ENCODE results near the gene RAP2B.
"Not testable (repeated sequence)": the region's sequence is repeated elsewhere in the genome, so short reads cannot be mapped to it uniquely, and the experiment has no call there.

RAP2B gene

DNA sequence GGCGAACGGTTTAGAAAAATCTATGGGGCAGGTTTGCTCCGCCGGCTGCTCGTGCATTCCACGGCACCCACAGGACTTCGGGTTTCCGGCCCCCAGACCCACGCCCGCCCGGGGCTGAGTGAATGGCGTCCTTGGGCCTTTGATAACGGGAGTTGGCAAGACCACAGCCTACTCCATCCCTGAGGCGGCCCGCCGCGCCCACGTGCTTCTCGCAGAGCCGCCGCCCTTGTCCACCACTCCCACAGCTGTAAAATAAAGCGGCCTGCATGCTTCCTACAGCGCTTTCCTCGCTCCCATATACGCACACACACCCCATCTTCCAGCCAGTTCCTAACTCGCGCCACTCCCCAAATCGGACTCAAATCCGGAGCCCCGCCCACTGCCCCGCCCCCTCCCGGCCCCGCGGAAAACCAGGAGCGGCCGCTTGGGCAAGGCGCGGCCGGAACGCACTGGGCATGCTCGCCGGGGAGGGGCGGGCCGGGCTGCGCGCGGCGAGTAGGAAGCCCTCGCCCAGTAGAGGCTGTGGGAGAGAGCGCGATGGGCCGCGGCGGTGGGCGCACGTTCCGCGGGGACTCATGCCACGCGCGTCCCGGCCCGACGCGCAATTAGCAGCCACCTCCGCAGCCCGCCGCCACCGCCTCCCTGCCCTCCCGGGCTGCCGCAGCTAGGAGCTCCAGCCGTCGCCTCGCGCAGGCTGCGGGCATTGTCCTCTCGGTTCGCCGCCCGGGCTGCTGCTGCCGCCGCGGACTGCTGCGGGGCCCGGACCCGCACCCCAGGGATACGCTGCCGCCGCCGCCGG, at the start of gene RAP2B:
Gene RAP2B (plus strand): TSS at position 513 of the 799 bp plus-strand sequence. CDS start 468 bp downstream, outside the sequence.
- H3F3A ChIP-seq (ENCODE audit: low read depth), result peaks cover 6% of the 10 kb centered on the region; the same call in 1 of the 2 replicates
- TF ChIP-seq EZH2phosphoT487 (IDR thresholded peaks at IDR 0.05; ENCODE audit: borderline replicate concordance), result no peak
- TF ChIP-seq, protein P1, sequence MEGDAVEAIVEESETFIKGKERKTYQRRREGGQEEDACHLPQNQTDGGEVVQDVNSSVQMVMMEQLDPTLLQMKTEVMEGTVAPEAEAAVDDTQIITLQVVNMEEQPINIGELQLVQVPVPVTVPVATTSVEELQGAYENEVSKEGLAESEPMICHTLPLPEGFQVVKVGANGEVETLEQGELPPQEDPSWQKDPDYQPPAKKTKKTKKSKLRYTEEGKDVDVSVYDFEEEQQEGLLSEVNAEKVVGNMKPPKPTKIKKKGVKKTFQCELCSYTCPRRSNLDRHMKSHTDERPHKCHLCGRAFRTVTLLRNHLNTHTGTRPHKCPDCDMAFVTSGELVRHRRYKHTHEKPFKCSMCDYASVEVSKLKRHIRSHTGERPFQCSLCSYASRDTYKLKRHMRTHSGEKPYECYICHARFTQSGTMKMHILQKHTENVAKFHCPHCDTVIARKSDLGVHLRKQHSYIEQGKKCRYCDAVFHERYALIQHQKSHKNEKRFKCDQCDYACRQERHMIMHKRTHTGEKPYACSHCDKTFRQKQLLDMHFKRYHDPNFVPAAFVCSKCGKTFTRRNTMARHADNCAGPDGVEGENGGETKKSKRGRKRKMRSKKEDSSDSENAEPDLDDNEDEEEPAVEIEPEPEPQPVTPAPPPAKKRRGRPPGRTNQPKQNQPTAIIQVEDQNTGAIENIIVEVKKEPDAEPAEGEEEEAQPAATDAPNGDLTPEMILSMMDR (conservative IDR thresholded peaks at IDR 0.05; ENCODE audit: low read length), result no peak
- peak within 1 kb of the TSS; percentile 86 for H2AFZ ChIP-seq (ENCODE audit: low read length)
- no peaks in the 10 kb centered on the region for H3K9me2 ChIP-seq (replicated peaks; ENCODE audit: low read depth, low read length)
- H3K9me3 ChIP-seq (ENCODE audit: insufficient read depth, low read depth, low read length), result no peaks in the 10 kb centered on the region
- H3K4me3 ChIP-seq (ENCODE audit: low read length, poor library complexity, severe bottlenecking), result peak within 1 kb of the TSS; percentile 92
- no peaks in the 10 kb centered on the region for H3K27me3 ChIP-seq (ENCODE audit: insufficient read depth, low read length, poor library complexity, severe bottlenecking)
- peaks cover 36% of the 10 kb centered on the region for H4K20me1 ChIP-seq (ENCODE audit: insufficient read depth, low read length, poor library complexity, severe bottlenecking)
- H3K36me3 ChIP-seq (ENCODE audit: insufficient read depth, low read length), result no peaks in the 10 kb centered on the region
- peak within 1 kb of the TSS; percentile 84 for H3K4me2 ChIP-seq (ENCODE audit: low read depth, low read length, poor library complexity, severe bottlenecking)
- peak within 1 kb of the TSS; percentile 98 for H3K9ac ChIP-seq (ENCODE audit: low read depth, low read length, poor library complexity, severe bottlenecking)
- peaks cover 32% of the 10 kb centered on the region for H3K4me1 ChIP-seq (ENCODE audit: insufficient read depth, low read length, poor library complexity, severe bottlenecking)
- H3K79me2 ChIP-seq (ENCODE audit: insufficient read depth, low read length), result peaks cover 47% of the 10 kb centered on the region

DNA sequence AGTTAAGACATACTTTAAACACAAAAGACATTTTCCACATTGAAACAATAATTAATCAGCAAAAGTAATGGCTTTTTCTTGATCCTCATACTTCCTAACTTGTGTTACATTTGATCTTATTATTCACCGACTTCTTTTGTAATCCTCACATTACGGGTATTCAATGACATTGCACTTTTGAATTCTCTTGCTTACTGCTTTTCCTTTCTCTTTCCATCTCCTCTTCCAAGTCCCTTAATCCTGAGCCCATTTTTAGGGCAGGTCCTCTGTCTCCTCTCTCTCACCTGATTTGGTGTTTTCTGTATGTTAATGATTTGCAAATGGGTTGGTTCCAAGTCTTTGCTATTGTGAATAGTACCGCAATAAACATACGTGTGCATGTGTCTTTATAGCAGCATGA, 48.5 kb upstream of the RAP2B start:
- no peaks in the 10 kb centered on the region for H3F3A ChIP-seq (ENCODE audit: low read depth)
- H4K20me1 ChIP-seq (ENCODE audit: insufficient read depth, low read length, poor library complexity, severe bottlenecking), result no peaks in the 10 kb centered on the region
- no peak overlapping the region for H3K4me3 ChIP-seq (ENCODE audit: low read length, poor library complexity, severe bottlenecking)
- H2AFZ ChIP-seq (ENCODE audit: low read length), result no peak overlapping the region
- H3K27me3 ChIP-seq (ENCODE audit: insufficient read depth, low read length, poor library complexity, severe bottlenecking), result no peaks in the 10 kb centered on the region
- no peak overlapping the region for H3K9ac ChIP-seq (ENCODE audit: low read depth, low read length, poor library complexity, severe bottlenecking)
- H3K9me2 ChIP-seq (replicated peaks; ENCODE audit: low read depth, low read length), result no peaks in the 10 kb centered on the region
- peaks cover 5% of the 10 kb centered on the region for H3K4me1 ChIP-seq (ENCODE audit: insufficient read depth, low read length, poor library complexity, severe bottlenecking)
- no peaks in the 10 kb centered on the region for H3K36me3 ChIP-seq (ENCODE audit: insufficient read depth, low read length)
- H3K9me3 ChIP-seq (ENCODE audit: insufficient read depth, low read depth, low read length), result no peaks in the 10 kb centered on the region
- H3K79me2 ChIP-seq (ENCODE audit: insufficient read depth, low read length), result no peaks in the 10 kb centered on the region
- no peak overlapping the region for H3K4me2 ChIP-seq (ENCODE audit: low read depth, low read length, poor library complexity, severe bottlenecking)
- TF ChIP-seq EZH2phosphoT487 (IDR thresholded peaks at IDR 0.05; ENCODE audit: borderline replicate concordance), result no peak
- TF ChIP-seq, protein P1 (conservative IDR thresholded peaks at IDR 0.05; ENCODE audit: low read length), result no peak

DNA sequence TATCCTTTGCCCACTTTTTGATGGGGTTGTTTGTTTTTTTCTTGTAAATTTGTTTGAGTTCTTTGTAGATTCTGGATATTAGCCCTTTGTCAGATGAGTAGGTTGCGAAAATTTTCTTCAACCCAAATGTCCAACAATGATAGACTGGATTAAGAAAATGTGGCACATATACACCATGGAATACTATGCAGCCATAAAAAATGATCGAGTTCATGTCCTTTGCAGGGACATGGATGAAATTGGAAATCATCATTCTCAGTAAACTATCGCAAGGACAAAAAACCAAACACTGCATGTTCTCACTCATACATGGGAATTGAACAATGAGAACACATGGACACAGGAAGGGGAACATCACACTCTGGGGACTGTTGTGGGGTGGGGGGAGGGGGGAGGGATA, 47.8 kb upstream of the RAP2B start:
- not testable (repeated sequence) for H3K9ac ChIP-seq (ENCODE audit: low read depth, low read length, poor library complexity, severe bottlenecking); H3K27me3 ChIP-seq (ENCODE audit: insufficient read depth, low read length, poor library complexity, severe bottlenecking); H3K36me3 ChIP-seq (ENCODE audit: insufficient read depth, low read length); H3K4me1 ChIP-seq (ENCODE audit: insufficient read depth, low read length, poor library complexity, severe bottlenecking); H3K9me3 ChIP-seq (ENCODE audit: insufficient read depth, low read depth, low read length); H4K20me1 ChIP-seq (ENCODE audit: insufficient read depth, low read length, poor library complexity, severe bottlenecking); H3K79me2 ChIP-seq (ENCODE audit: insufficient read depth, low read length); H2AFZ ChIP-seq (ENCODE audit: low read length); H3K4me2 ChIP-seq (ENCODE audit: low read depth, low read length, poor library complexity, severe bottlenecking); H3K9me2 ChIP-seq (replicated peaks; ENCODE audit: low read depth, low read length); H3F3A ChIP-seq (ENCODE audit: low read depth); H3K4me3 ChIP-seq (ENCODE audit: low read length, poor library complexity, severe bottlenecking)

DNA sequence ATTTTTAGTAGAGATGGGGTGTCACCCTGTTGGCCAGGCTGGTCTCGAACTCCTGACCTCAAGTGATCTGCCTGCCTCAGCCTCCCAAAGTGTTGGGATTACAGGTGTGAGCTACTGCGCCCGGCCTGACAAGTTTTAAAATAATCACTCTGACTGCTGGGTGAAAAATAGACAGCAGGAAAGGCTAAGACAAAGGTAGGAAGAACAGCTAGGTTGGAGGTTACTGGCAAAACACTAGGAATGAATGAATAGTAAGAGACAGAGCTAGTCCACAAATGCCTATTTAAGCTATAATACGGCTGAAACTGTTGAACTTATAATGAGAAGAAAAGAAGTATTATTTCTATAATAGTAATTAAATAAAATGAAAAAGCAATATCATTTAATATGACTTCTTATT, 46.7 kb upstream of the RAP2B start:
- H3K9me2 ChIP-seq (replicated peaks; ENCODE audit: low read depth, low read length), result no peaks in the 10 kb centered on the region
- no peaks in the 10 kb centered on the region for H3K27me3 ChIP-seq (ENCODE audit: insufficient read depth, low read length, poor library complexity, severe bottlenecking)
- no peaks in the 10 kb centered on the region for H4K20me1 ChIP-seq (ENCODE audit: insufficient read depth, low read length, poor library complexity, severe bottlenecking)
- H3K9ac ChIP-seq (ENCODE audit: low read depth, low read length, poor library complexity, severe bottlenecking), result no peak overlapping the region
- no peak overlapping the region for H3K4me2 ChIP-seq (ENCODE audit: low read depth, low read length, poor library complexity, severe bottlenecking)
- peaks cover 5% of the 10 kb centered on the region for H3K4me1 ChIP-seq (ENCODE audit: insufficient read depth, low read length, poor library complexity, severe bottlenecking)
- H3K36me3 ChIP-seq (ENCODE audit: insufficient read depth, low read length), result no peaks in the 10 kb centered on the region
- H2AFZ ChIP-seq (ENCODE audit: low read length), result no peak overlapping the region
- TF ChIP-seq, protein P1 (conservative IDR thresholded peaks at IDR 0.05; ENCODE audit: low read length), result no peak
- no peak for TF ChIP-seq EZH2phosphoT487 (IDR thresholded peaks at IDR 0.05; ENCODE audit: borderline replicate concordance)
- no peaks in the 10 kb centered on the region for H3K9me3 ChIP-seq (ENCODE audit: insufficient read depth, low read depth, low read length)
- no peak overlapping the region for H3K4me3 ChIP-seq (ENCODE audit: low read length, poor library complexity, severe bottlenecking)
- H3K79me2 ChIP-seq (ENCODE audit: insufficient read depth, low read length), result no peaks in the 10 kb centered on the region
- H3F3A ChIP-seq (ENCODE audit: low read depth), result no peaks in the 10 kb centered on the region

Measured in Loucy (cell line).